GM19099 (cell line): ENCODE results near the gene ZBTB7C.

ENCODE experiments used
- POLR2A ChIP-seq: IDR thresholded peaks from 3 replicates; pipeline ENCODE4 v1.6.1; 2011; ENCODE audit warnings: low read depth; ENCODE audit not compliant: insufficient read length; ENCODE audit errors: extremely low read depth

Gene ZBTB7C

DNA sequence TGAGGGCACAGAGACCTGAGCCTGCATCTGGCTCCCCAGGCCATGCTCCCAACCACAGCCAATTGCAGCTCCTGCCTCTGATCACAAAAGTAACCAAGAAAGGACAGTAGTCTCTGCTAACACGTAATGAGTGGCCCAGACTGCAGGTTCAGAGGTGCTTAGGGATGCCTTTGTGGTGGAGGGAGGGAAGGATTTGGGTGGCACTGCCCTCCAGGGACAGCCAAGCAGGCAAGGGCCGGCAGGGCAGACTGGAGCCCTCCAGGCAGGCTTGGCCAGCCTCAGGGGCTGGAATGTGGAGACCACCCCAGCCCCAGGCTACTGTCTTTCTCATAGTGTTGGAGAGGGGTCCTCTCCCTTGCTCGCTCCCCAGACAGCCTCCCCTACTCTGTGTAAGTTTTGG, 364.2 kb downstream of the ZBTB7C start:
- no peak for TF ChIP-seq POLR2A

DNA sequence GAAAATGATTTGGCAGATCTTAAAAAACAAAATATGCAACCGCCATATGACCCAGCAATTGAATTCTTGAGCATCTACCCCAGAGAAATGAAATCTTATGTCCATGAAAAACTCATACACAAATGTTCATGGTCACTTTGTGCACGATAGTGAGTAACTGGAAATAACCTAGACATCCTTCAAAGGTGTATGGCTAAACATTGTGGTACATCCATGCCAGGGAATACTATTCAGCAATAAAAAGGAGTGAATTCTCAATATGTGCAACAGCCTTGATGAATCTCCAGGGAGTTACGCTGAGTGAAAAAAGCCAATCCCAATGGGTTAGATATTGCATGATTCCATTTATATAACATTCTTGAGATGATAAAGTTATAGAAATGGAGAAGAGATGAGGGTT, 366.0 kb downstream of the ZBTB7C start:
- TF ChIP-seq POLR2A = no peak

DNA sequence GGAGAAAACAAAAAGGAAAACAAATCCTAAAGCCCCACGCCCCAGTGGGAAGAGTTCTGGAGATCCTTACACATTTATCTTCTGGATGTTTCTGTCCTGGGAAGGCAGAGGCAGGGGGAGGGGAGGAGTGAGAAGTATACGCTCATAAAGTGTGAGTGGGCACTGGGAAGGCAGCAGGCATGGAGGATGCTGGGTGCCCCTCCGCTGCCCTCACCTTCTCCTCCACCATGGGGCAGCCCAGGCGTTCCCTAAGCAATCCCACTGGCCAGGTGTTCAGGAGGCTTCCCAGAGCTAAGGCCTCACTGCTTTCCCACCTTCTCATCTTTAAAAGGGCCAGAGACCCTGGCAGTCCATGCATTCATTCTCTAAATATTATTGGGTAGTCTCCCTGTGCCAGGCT, 366.8 kb downstream of the ZBTB7C start:
- no peak for TF ChIP-seq POLR2A

DNA sequence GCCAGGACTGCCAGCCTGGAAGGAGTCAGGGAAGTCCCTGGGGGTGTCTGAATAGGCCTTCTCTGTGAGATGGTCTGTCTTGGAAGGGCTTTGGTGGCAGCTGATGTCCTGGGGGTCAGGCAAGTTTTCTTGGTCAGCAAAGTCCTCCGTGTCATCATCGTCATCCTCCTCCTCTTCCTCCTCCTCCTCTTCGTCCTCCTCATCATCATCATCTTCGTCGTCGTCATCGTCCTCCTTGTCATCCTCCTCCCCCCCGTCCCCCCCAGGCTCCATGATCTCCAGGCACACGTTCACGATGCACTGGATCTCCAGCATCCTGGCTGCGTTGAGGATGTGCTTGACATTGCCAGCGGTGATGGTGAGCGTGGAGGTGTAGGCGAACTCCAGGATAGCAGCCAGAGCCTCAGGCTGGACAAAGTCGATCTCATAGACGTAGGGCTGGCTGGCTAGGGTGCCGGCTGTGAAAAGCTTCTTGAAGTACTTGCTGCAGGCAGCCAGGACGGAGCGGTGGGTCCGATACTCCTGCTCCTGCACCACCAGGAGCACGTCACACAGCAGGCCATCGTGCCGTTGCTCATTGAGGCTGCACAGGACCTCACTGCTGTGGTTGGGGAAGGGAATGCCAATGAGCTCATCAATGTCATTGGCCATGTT, 368.6 kb downstream of the ZBTB7C start:
- TF ChIP-seq POLR2A = no peak

DNA sequence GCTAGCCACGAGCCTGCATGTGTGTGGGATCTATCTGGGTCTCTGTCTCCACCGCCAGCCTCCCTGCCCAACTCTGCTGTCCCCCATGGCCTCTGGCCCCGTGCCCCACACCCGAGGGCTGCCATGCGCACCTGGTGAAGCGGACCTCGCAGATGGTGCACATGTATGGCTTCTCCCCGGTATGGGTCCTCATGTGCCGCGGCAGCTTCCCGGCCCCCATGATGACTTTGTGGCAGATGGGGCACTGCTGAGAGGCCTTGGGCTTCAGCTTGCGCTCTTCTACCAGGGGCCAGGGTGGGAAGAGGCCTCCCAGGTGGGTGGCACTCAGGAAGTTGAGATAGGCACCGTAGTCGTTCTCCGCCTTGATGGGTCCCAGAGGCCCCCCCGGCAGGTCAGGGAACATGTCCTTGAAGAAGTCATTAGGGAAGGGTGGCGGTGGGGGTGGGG, 369.4 kb downstream of the ZBTB7C start:
- no peak for TF ChIP-seq POLR2A

DNA sequence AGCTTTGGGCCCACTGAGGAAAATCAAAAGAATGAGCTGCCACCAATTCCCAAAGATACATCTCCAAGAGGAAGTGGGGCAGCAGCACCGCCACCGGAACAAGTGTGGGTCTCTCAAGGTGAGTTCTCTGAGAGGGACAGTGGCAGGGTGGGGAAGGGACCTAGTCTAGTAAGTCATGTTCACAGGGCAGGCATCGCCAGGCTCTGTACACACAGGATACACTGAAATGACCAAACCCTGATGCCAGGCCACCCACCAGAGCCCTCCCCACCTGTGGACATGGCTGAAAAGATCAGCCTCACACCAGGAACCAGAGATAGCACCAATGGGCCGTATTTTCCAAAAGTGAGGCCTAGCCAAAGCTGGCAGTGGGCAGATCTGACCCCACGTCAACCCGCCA, 370.5 kb downstream of the ZBTB7C start:
- TF ChIP-seq POLR2A = no peak

DNA sequence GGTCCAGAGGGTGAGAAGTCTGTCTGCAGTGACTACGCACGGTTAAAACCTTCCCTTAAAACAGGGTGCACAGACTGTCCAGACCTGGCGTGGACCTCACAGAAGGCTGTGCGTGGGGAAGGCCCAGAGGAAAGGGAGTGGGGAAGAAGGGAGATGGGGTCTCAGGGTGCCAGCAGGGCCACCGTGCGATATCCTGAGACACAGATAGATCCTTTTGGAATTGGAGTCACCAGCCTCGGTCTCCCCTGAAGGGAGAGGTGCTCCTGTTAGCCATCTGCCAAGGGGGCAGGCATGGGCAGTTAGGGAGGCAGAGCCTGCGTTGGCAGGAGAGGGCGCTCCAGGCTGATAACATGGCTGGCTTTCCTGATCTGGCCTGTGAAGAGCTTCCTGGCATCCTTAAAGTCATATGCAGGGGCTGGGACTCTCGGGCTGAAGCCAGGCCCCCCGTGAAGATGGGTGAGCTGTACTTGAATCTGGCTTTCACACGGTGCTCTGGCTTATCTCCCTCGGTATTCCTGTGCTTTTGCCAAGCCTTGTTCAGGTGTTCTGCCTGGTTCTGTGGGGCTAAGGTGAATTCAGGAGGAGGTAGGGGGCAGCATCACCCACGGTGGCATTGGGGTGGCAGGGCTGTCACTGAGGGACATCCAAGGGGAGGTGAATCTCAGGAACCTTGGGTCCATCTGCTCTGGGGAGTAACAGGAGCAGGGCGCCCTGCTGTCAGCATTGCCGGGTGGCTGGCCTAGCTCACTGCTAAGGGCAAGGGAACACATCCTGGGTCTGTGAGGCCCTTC, 371.5 kb downstream of the ZBTB7C start:
- no peak for TF ChIP-seq POLR2A

DNA sequence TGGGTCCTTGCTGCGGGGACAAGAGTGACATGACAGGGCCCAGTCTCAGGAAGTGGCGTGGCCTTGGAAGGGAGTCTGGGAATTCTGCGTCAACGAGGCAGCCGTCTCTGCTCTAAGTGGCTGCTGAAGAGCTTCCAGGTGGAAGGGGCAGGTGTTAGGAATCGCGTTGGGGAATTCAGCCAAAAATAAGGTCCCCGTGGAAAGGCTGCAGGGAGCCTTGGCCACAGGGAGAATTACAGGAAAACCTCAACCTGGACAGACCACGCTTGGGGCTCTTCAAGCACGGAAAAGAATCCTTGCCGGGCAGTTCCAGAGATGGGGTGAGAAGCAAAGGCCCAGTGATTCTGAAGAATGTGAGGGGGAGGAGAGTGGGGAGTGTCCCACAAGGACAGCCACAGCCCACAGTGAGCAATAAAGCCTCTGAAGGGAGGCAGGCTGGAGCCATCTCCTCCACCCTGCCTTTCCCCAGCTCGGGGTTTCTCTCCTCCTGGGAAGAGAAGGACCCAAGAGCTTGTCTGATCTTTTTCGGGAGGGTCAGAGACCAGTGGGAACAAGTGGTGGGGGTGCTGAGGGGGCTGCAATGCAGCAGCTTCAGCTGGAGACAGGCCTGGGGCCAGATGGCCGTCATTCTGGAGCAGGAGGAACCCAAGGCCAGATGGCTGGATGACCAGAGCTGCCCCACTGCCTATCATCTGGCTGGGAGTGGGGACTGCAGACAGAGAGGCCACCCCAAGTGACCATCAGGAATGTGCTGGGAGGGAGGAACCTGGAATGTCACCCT, 372.4 kb downstream of the ZBTB7C start:
- TF ChIP-seq POLR2A = no peak

DNA sequence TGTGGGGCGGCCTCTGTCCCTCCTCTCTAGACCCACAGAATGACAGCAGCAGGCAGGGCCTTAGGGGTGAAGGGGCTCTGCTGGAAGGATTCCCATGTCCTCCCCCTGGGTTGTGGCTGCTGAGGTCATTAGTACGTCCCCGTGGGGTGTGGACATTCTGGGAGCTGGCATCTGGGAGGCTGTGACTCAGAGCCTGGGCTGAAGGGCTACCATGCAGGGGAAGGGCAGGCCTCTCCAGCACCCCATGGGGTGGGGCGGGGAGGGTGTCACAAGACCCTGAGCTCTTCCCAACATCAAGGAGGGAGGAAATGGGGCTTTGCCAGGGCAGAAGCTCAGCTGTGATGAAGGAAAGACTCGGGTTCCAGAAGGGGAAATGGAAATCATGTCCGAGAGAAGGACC, 373.0 kb downstream of the ZBTB7C start:
- TF ChIP-seq POLR2A = no peak

DNA sequence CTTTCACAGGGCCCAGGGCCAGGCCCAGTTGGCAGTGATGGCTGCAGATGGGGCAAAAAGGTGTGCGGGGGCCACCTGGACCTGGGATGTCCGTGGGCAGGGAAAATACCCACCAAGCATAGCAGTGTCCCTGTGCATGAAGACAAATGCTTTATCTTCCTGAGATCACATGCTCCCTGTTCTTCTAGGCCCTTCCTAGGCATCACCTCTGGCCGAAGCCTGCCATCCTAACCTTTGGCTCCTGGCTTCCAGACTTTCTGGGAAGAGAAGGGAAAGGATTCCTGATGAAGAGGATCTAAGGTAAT, 373.7 kb downstream of the ZBTB7C start:
- TF ChIP-seq POLR2A = no peak

DNA sequence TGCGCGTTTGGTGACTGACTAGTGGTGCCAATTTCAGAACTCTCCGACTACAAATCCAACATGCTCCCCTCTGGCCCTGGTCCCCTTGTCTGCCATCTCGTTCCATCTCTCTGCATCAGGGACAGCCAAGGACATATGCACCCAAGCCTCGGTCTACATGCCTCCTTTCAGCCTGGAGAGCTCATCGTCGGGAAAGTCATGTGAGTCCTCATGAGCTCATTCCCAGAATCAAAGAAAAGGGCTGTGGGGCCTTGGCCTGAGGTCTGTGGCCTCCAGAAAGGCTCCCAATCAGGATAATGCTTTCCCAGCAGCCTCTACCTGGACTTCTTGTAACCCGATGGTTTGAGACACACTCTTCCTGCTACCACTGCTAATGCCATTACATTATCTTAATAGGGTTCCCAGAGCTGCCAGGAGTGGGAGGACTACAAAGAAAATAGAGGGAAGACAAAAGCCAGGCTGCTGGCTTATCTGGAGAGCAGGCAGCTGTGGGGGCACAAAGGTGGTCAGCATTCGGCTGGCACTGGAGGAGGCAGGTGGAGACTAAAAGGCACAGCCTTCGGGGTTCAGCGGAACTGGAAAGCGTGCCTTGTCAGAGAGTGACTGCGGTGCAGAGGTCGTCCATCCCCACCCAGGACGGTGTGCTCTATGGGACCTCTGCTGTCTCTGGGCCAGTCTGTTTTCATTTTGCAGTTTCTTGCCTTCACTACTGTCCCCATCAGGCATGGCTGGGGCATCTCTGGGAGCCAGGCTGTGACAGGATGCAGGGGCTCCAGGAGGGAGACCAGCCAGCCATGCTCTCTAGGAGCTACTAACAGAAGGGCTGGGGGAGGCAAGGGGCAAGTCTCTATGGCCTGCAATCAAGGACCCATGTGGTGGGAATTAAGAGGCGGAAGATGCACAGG, 374.3 kb downstream of the ZBTB7C start:
- TF ChIP-seq POLR2A = no peak

DNA sequence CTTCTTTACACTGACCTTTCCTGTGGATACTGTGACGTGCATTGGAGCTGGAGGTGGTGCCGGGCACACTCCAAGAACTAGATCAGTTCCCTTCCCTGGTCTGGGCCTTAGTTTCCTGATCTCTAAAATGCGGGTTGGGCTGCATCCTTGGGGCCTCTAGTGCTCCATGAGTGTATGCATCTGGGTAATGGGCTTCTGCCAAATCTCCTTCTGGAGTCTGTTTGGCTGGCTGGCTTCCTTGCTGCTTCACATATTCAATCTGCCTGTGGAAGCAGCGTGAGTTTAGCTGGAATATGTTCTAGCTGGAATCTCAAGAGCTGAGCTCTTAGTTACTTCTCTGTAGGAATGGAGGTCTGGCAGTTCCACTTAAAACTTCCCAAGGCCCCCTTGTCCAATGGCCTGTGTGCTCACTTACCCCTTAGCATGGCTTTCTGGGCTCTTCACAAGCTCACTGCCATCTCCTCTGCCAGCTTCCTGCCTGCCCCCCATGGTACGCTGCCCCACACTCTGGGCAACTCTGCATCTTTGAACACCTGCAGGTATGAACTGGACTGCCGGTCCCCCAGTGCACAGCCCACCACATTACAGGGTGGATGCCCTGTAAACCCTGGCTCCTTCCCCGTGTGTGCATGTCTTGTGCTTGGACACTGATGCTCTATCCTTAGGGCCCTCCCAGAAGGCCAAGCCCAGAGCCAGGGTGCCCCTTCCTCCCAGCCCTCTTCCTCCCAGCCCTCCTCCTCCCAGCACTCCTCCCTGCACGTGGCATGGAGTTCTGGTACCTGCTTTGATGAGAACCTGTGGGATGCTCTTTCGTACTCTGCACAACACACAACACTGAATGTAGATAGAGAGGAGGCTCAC, 375.2 kb downstream of the ZBTB7C start:
- no peak for TF ChIP-seq POLR2A

DNA sequence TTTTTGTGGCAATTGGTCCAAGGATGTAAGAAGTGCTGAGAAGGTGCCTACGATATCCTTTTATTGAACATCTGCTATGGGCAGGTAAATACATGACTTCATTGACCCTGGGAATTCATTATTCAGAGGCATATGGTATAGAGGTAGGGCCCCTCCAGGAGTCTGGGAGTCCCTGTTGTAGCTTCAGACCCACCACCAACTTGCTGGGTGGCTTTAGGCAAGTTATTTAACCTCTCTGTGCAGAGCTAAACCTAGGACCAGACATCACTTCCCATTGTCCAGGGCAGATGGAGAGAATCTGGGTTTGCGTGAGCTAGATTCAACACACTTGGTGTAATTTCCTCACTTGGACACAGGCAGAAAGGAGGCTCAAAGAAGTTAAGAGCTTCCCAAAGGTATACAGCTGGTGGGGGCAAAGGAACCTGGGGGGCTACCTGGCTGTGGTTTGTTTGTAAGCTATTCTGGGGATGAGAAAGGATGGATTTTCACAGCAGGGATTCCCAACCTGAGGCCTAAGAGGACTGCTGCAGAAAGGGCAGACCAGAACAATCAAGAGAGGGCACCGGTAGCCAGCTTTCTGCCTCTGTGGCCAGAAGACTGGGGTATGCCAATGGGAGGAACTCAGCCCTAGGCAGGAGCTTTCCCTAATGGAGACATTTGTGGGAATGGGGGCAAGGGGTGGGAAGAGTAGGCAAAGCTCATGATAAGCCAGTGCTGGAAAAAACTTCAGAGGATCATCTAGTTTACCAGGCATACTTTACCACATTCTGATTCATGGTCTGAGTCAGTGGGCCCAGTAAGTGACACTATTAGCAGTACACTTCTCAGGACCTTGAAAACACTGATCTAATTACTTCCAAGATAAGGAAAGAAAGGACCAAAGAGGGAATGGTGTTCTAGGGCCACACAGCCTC, 376.1 kb downstream of the ZBTB7C start:
- TF ChIP-seq POLR2A = no peak
